Epithelial cell of prostate (primary cell): ENCODE measurements around the gene ZNF12.

Experiments
- DNase-seq: peaks from one replicate; pipeline ENCODE4 v3.0.0-alpha.2; 2011; ENCODE audit warnings: low read depth, low spot score
- H3K27ac ChIP-seq: fragments of 450-650 bp; 2 replicates; pipeline ENCODE4 v1.5.1; 2017; ENCODE audit warnings: mild to moderate bottlenecking

The ZNF12 gene

GRCh38 chr7:6648066-6648814 lies 58.5 kb downstream of the ZNF12 start:
- H3K27ac ChIP-seq: no peak overlapping the region
- DNase-seq: no peak

DNA sequence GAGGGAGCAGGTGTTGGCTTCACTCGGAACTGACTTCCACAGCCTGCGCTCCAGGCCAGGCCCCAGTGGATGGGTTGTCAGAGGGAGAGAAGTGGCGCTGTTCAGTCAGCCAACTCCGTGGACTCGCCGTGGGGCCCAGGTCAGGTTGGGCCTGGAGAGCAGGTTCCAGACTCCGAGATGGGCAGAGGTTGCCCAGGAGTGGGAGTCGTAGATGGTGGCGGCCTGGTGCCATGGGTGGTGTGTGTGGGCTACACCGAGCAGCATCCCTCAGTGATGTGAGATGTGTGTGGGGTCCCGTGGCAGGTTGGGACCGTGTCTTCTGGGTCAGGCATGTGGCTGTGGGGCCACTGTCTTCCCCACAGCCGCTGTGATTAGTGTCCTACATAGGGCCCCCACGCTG lies 59.2 kb downstream of the ZNF12 start:
- no peak overlapping the region for H3K27ac ChIP-seq
- DNase-seq: no peak

- no peak overlapping the region for H3K27ac ChIP-seq
- no peak for DNase-seq
These were observed 59.7 kb downstream of the ZNF12 start for GRCh38 chr7:6647080-6647479.

DNA sequence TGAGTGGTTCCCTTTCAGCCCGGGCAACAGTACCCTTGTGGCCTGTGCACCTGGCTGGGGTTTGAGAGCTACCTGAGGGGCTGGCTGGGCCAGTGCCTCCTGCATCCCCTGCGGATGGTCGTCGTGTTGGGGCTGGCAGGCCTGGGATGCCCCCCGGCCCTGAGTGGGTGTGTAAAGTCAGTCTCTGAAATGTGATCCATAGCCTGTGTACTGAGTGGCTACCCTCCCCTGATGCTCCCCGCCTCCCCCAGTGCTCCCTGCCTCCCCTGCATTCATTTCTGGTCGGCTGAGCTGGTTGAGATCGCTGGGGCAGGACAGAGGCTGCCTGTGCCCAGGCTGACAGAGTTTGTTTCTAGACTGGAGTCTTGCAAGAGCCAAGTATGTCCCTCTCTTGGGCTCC lies 60.3 kb downstream of the ZNF12 start:
- DNase-seq: no peak
- H3K27ac ChIP-seq: no peak overlapping the region

GRCh38 chr7:6644728-6645127 lies 62.0 kb downstream of the ZNF12 start:
- DNase-seq: no peak
- no peak overlapping the region for H3K27ac ChIP-seq

DNA sequence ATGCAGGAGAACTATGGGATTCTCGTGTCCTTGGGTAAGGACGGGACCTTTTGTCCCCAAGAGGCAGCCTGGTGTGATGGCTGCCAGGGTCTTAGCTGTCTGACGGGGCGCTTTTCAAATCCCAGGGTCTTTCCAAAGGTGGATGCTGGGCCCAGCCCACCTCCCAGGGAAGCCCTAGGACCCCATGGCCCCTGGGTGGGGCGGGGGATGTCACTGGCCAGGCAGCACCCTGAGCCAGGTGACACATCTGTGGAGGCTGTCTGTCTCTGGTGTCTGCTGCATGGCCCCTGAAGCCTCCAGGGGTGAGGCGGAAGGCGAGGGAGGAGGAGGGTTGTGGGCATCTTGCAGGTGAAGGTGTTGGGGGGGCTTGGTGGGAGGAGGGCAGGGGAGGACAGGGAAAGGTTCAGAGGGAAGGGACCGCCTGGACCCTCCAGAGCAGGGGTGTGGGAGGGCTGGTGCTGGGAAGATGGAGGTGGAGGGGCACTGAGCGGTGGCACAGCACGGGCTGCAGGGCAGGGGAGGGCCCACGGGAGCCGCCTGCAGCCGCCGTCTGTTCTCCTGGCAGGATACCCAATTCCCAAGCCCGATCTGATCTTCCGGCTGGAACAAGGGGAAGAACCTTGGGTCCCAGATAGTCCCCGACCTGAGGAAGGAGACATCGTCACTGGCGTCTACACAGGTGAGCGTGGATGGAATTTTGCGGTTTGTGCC lies 62.7 kb downstream of the ZNF12 start:
- DNase-seq: no peak
- no peak overlapping the region for H3K27ac ChIP-seq

- no peak overlapping the region for H3K27ac ChIP-seq
- DNase-seq: no peak
These were observed 63.7 kb downstream of the ZNF12 start for GRCh38 chr7:6642861-6643640.

DNA sequence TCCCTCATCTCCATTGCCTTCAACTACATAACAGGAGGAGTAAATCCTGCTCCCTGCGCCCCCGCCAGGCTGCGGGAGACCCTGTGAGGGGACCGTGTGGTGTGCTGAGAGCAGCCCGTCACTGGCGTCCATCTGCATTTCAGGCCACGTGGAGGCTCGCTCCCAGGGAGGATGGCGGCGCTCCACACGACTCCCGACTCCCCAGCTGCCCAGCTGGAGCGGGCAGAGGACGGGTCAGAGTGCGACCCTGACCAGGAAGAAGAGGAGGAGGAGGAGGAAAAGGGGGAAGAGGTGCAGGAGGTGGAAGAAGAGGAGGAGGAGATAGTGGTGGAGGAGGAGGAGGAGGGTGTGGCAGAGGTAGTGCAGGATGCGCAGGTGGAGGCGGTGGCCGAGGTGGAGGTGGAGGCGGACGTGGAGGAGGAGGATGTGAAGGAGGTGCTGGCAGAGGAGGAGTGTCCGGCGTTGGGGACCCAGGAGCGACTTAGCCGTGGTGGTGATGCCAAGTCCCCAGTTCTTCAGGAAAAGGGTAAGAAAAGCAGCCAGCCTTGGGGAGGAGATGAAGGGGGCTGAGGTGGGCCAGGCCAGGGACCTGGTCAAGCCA lies 64.4 kb downstream of the ZNF12 start:
- no peak overlapping the region for H3K27ac ChIP-seq
- DNase-seq: no peak

DNA sequence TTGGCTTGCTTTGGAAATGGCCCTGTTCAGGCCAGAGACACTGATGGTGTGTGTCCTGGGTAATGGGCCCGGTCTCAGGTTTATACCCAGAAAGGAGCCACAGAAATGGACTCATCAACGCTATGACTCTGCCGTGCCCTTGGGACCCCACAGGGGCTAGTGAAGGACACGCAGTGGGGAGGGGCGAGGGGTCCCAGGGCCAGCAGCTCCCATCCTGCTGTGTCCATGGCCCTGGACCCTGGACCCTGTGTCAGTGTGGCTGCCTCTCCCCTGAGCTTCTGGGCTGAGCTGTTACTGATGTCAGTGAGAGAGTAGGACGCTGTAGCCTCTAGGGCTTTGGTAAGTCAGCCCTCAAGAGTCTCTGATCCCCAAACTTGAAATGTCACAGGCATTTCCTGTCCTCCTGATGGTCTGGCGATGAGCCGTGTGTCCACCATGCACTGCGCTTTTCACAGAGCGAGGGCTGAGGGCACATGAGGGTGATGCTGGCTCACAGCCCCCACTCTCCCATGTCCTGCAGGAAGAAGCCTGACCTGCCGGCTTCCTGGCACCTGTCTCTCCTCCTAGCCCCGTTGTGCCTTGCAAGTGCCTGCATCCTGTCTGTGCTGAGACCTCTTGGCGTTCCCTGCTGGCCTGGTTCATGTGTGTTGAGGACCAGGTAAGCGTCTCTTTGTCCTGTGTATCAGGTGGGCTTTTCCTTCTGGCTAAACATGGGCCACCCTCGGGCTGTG lies 65.3 kb downstream of the ZNF12 start:
- DNase-seq: no peak
- H3K27ac ChIP-seq: no peak overlapping the region

GRCh38 chr7:6640246-6640721 lies 66.5 kb downstream of the ZNF12 start:
- no peak for DNase-seq
- H3K27ac ChIP-seq: no peak overlapping the region

GRCh38 chr7:6639627-6640026 lies 67.1 kb downstream of the ZNF12 start:
- no peak for DNase-seq
- no peak overlapping the region for H3K27ac ChIP-seq

- H3K27ac ChIP-seq: no peak overlapping the region
- DNase-seq: no peak
These were observed 67.7 kb downstream of the ZNF12 start for GRCh38 chr7:6639032-6639431.
